Measurements from ENCODE around the gene GNG10. TPM values are rescaled to one million over a fixed set of nuclear protein-coding genes. Genes with fewer than 3 reads are reported as not detected.
"Not testable (repeated sequence)": the region's sequence is repeated elsewhere in the genome, so short reads cannot be mapped to it uniquely, and the experiment has no call there.

GNG10 gene
- polyA plus RNA-seq (ENCODE audit: insufficient read length) = 59.3 TPM
- long read RNA-seq, donor 1, transcript GNG10-201 (3 exons, 1,491 nt) = major isoform, 38 of 38 reads
- long read RNA-seq, donor 1, partial matches to known transcripts = 0 of 38 reads
- long read RNA-seq, donor 1, other reads (novel, unspliced or antisense) = 0 of 38 reads
- long read RNA-seq, donor 2, transcript GNG10-201 (3 exons, 1,491 nt) = major isoform, 26 of 26 reads
- long read RNA-seq, donor 2, partial matches to known transcripts = 0 of 26 reads
- long read RNA-seq, donor 2, other reads (novel, unspliced or antisense) = 0 of 26 reads
- long read RNA-seq, donor 3, transcript GNG10-201 (3 exons, 1,491 nt) = major isoform, 24 of 24 reads
- long read RNA-seq, donor 3, partial matches to known transcripts = 0 of 24 reads
- long read RNA-seq, donor 3, other reads (novel, unspliced or antisense) = 0 of 24 reads
- long read RNA-seq, donor 4, partial matches to known transcripts = 0 of 4 reads
- long read RNA-seq, donor 4, other reads (novel, unspliced or antisense) = 0 of 4 reads
- long read RNA-seq, donor 5, transcript GNG10-201 (3 exons, 1,491 nt) = major isoform, 49 of 49 reads
- long read RNA-seq, donor 5, partial matches to known transcripts = 0 of 49 reads
- long read RNA-seq, donor 5, other reads (novel, unspliced or antisense) = 0 of 49 reads
- long read RNA-seq, donor 6, transcript GNG10-201 (3 exons, 1,491 nt) = major isoform, 39 of 68 reads
- long read RNA-seq, donor 6, partial matches to known transcripts = 0 of 68 reads
- long read RNA-seq, donor 6, other reads (novel, unspliced or antisense) = 29 of 68 reads
- long read RNA-seq, donor 7, transcript GNG10-201 (3 exons, 1,491 nt) = major isoform, 46 of 46 reads
- long read RNA-seq, donor 7, partial matches to known transcripts = 0 of 46 reads
- long read RNA-seq, donor 7, other reads (novel, unspliced or antisense) = 0 of 46 reads
- long read RNA-seq, donor 8, transcript GNG10-201 (3 exons, 1,491 nt) = major isoform, 11 of 11 reads
- long read RNA-seq, donor 8, partial matches to known transcripts = 0 of 11 reads
- long read RNA-seq, donor 8, other reads (novel, unspliced or antisense) = 0 of 11 reads

GRCh38 chr9:111661150-111661801 is at the start of gene GNG10:
TSS of gene GNG10 (plus strand) at chr9:111661605. CDS start at chr9:111661635, 30 bp downstream.
- peak; percentile 59 for DNase-seq

- no peak for DNase-seq
Observed at GRCh38 chr9:111613436-111614040, 47.9 kb upstream of the GNG10 start.

- no peak for DNase-seq
Observed at GRCh38 chr9:111615928-111616327, 45.5 kb upstream of the GNG10 start.

GRCh38 chr9:111617349-111617748 is 44.1 kb upstream of the GNG10 start:
- DNase-seq = not testable (repeated sequence)

- no peak for DNase-seq
Observed at GRCh38 chr9:111621895-111622480, 39.4 kb upstream of the GNG10 start.

GRCh38 chr9:111622626-111623025 is 38.8 kb upstream of the GNG10 start:
- DNase-seq = no peak

- DNase-seq = no peak
Observed at GRCh38 chr9:111627260-111627963, 34.0 kb upstream of the GNG10 start.

- no peak for DNase-seq
Observed at GRCh38 chr9:111628411-111628810, 33.0 kb upstream of the GNG10 start.

- DNase-seq = no peak
Observed at GRCh38 chr9:111630182-111630963, 31.0 kb upstream of the GNG10 start.

GRCh38 chr9:111630964-111631213 is 30.5 kb upstream of the GNG10 start:
- DNase-seq = no peak

GRCh38 chr9:111631214-111631971 is 30.0 kb upstream of the GNG10 start, which contains the start of gene DNAJC25:
TSS of gene DNAJC25 (plus strand) at chr9:111631334. CDS start at chr9:111631408, 74 bp downstream.
- peak; percentile 97 for DNase-seq

- DNase-seq = no peak
Observed at GRCh38 chr9:111632060-111632459, 29.3 kb upstream of the GNG10 start.

- no peak for DNase-seq
Observed at GRCh38 chr9:111632695-111633388, 28.6 kb upstream of the GNG10 start.

GRCh38 chr9:111633389-111633736 is 28.0 kb upstream of the GNG10 start:
- DNase-seq = no peak

GRCh38 chr9:111634860-111635259 is 26.5 kb upstream of the GNG10 start:
- no peak for DNase-seq

- DNase-seq = no peak
Observed at GRCh38 chr9:111637421-111637950, 23.9 kb upstream of the GNG10 start.

GRCh38 chr9:111644195-111644772 is 17.1 kb upstream of the GNG10 start:
- no peak for DNase-seq

GRCh38 chr9:111645806-111646205 is 15.6 kb upstream of the GNG10 start:
- DNase-seq = no peak

Measured in left kidney (tissue), 8 donors.